Activated gamma-delta T cell treated with anti-CD3 and anti-CD28 coated beads, Interleukin-2, amount 50 U/mL, for 16 hours (primary cell): ENCODE data around the gene C11orf97.
"Not testable (repeated sequence)": the region's sequence is repeated elsewhere in the genome, so short reads cannot be mapped to it uniquely, and the experiment has no call there.

Experiments used
- DNase-seq: peaks from one replicate; pipeline ENCODE4 v3.0.0-alpha.2; 2020; ENCODE audit warnings: low read depth

C11orf97 gene

GRCh38 chr11:94557992-94558391, 45.7 kb downstream of the C11orf97 start:
- no peak for DNase-seq

- DNase-seq, result no peak
These were observed 46.2 kb downstream of the C11orf97 start for GRCh38 chr11:94558468-94558867.

GRCh38 chr11:94558932-94559331, 46.7 kb downstream of the C11orf97 start:
- no peak for DNase-seq

- no peak for DNase-seq
These were observed 47.1 kb downstream of the C11orf97 start for GRCh38 chr11:94559361-94559760.

GRCh38 chr11:94560834-94561233, 48.6 kb downstream of the C11orf97 start:
- no peak for DNase-seq

- no peak for DNase-seq
These were observed 51.1 kb downstream of the C11orf97 start for GRCh38 chr11:94563176-94563847.

GRCh38 chr11:94563848-94564467, 51.7 kb downstream of the C11orf97 start:
- DNase-seq, result no peak

- DNase-seq, result no peak
These were observed 55.0 kb downstream of the C11orf97 start, which contains the start of gene PIWIL4 for GRCh38 chr11:94567181-94567670. TSS of gene PIWIL4 (plus strand) at chr11:94567368. CDS start at chr11:94567519, 151 bp downstream.

GRCh38 chr11:94568200-94568599, 55.9 kb downstream of the C11orf97 start:
- no peak for DNase-seq

- DNase-seq, result no peak
These were observed 56.5 kb downstream of the C11orf97 start for GRCh38 chr11:94568717-94569116.

GRCh38 chr11:94572975-94573374, 60.7 kb downstream of the C11orf97 start:
- not testable (repeated sequence) for DNase-seq

GRCh38 chr11:94574193-94574961, 62.1 kb downstream of the C11orf97 start:
- no peak for DNase-seq

- DNase-seq, result no peak
These were observed 64.0 kb downstream of the C11orf97 start for GRCh38 chr11:94576306-94576705.

GRCh38 chr11:94577841-94578240, 65.6 kb downstream of the C11orf97 start:
- no peak for DNase-seq
